Measurements from ENCODE around the gene CDH16. TPM values are rescaled to one million over a fixed set of nuclear protein-coding genes. Genes with fewer than 3 reads are reported as not detected.
A peak's percentile ranks its signal among the peaks of the same experiment; 100 is the strongest.
"Not testable (repeated sequence)": the region's sequence is repeated elsewhere in the genome, so short reads cannot be mapped to it uniquely, and the experiment has no call there.

Gene CDH16
- polyA plus RNA-seq (2013, experiment 1 of 2; ENCODE audit: insufficient read length): not detected
- polyA plus RNA-seq (2013, experiment 2 of 2; ENCODE audit: insufficient read length): not detected

GRCh38 chr16:66918803-66919568 lies at the start of gene CDH16:
TSS of gene CDH16 (minus strand) at chr16:66918885. CDS start at chr16:66918065, 820 bp downstream.
- no peak for DNase-seq

- no peak for DNase-seq
Observed at GRCh38 chr16:66964049-66964448, 45.4 kb upstream of the CDH16 start.

GRCh38 chr16:66961914-66962313 lies 43.2 kb upstream of the CDH16 start:
- DNase-seq: no peak

- DNase-seq: peak; percentile 57
Observed at GRCh38 chr16:66961065-66961744, 42.5 kb upstream of the CDH16 start, which contains the start of gene CES3. TSS of gene CES3 (plus strand) at chr16:66961266. CDS start at chr16:66961308, 42 bp downstream.

- DNase-seq: no peak
Observed at GRCh38 chr16:66960270-66960669, 41.6 kb upstream of the CDH16 start.

GRCh38 chr16:66959704-66960161 lies 41.0 kb upstream of the CDH16 start:
- no peak for DNase-seq

- no peak for DNase-seq
Observed at GRCh38 chr16:66958857-66959703, 40.4 kb upstream of the CDH16 start.

GRCh38 chr16:66956154-66956457 lies 37.4 kb upstream of the CDH16 start:
- DNase-seq: not testable (repeated sequence)

GRCh38 chr16:66955363-66956153 lies 36.9 kb upstream of the CDH16 start:
- DNase-seq: not testable (repeated sequence)

- peak; percentile 62 for DNase-seq
Observed at GRCh38 chr16:66954097-66954659, 35.5 kb upstream of the CDH16 start.

- no peak for DNase-seq
Observed at GRCh38 chr16:66953462-66954096, 34.9 kb upstream of the CDH16 start.

- no peak for DNase-seq
Observed at GRCh38 chr16:66952430-66953110, 33.9 kb upstream of the CDH16 start.

- DNase-seq: no peak
Observed at GRCh38 chr16:66950971-66951790, 32.5 kb upstream of the CDH16 start.

- DNase-seq: no peak
Observed at GRCh38 chr16:66950437-66950836, 31.8 kb upstream of the CDH16 start.

GRCh38 chr16:66949472-66949871 lies 30.8 kb upstream of the CDH16 start:
- no peak for DNase-seq

GRCh38 chr16:66948837-66949225 lies 30.1 kb upstream of the CDH16 start:
- DNase-seq: no peak

- DNase-seq: no peak
Observed at GRCh38 chr16:66948134-66948836, 29.6 kb upstream of the CDH16 start.

- DNase-seq: peak; percentile 74
Observed at GRCh38 chr16:66947302-66948065, 28.8 kb upstream of the CDH16 start.
